Activated T-helper 17 cell treated with anti-CD3 and anti-CD28 coated beads, Interleukin-2, amount 50 U/mL, for 72 hours (primary cell): ENCODE results near the gene KCNQ1. TPM values are rescaled to one million over a fixed set of nuclear protein-coding genes. Genes with fewer than 3 reads are reported as not detected.

Experiments
- ATAC-seq: fragments of 150-1000 bp; cut with Tn5 transposase; replicated peaks from 2 replicates; pipeline ENCODE4 v1.10.0; 2021; ENCODE audit warnings: mild to moderate bottlenecking, moderate library complexity
- H3K27ac Mint-ChIP-seq: one replicate; pipeline ENCODE4 v1.8.0; 2022; ENCODE audit warnings: mixed read lengths
- H3K27me3 Mint-ChIP-seq: one replicate; pipeline ENCODE4 v1.8.0; 2022; ENCODE audit warnings: mixed read lengths
- H3K36me3 Mint-ChIP-seq: one replicate; pipeline ENCODE4 v1.8.0; 2022; ENCODE audit warnings: low read depth, mild to moderate bottlenecking, mixed read lengths
- H3K4me1 Mint-ChIP-seq: one replicate; pipeline ENCODE4 v1.8.0; 2022; ENCODE audit warnings: mixed read lengths
- H3K4me3 Mint-ChIP-seq: one replicate; pipeline ENCODE4 v1.8.0; 2022; ENCODE audit warnings: mild to moderate bottlenecking, mixed read lengths
- H3K9me3 Mint-ChIP-seq: one replicate; pipeline ENCODE4 v1.8.0; 2022; ENCODE audit warnings: mixed read lengths
- total RNA-seq, 2 donors: library from RNA; stranded (reverse); gene quantifications; one replicate each; pipeline ENCODE4 v1.2.3, GENCODE V29; 2022

KCNQ1 gene
- total RNA-seq, 2 donors from 2014 or later, result 7.0 to 9.7 TPM

GRCh38 chr11:2541881-2542361 is 97.1 kb downstream of the KCNQ1 start:
- no peaks in the 10 kb centered on the region for H3K27me3 Mint-ChIP-seq
- no peak for ATAC-seq
- H3K9me3 Mint-ChIP-seq, result no peaks in the 10 kb centered on the region
- peaks cover 4% of the 10 kb centered on the region for H3K4me1 Mint-ChIP-seq
- no peaks in the 10 kb centered on the region for H3K36me3 Mint-ChIP-seq
- no peak overlapping the region for H3K4me3 Mint-ChIP-seq
- H3K27ac Mint-ChIP-seq, result no peak overlapping the region

GRCh38 chr11:2542406-2542805 is 97.6 kb downstream of the KCNQ1 start:
- ATAC-seq, result no peak
- H3K9me3 Mint-ChIP-seq, result no peaks in the 10 kb centered on the region
- H3K27me3 Mint-ChIP-seq, result no peaks in the 10 kb centered on the region
- no peak overlapping the region for H3K4me3 Mint-ChIP-seq
- peaks cover 4% of the 10 kb centered on the region for H3K4me1 Mint-ChIP-seq
- H3K36me3 Mint-ChIP-seq, result no peaks in the 10 kb centered on the region
- H3K27ac Mint-ChIP-seq, result no peak overlapping the region

- H3K9me3 Mint-ChIP-seq, result no peaks in the 10 kb centered on the region
- no peaks in the 10 kb centered on the region for H3K27me3 Mint-ChIP-seq
- no peaks in the 10 kb centered on the region for H3K36me3 Mint-ChIP-seq
- no peak for ATAC-seq
- H3K27ac Mint-ChIP-seq, result no peak overlapping the region
- H3K4me3 Mint-ChIP-seq, result no peak overlapping the region
- H3K4me1 Mint-ChIP-seq, result peaks cover 7% of the 10 kb centered on the region
These were observed 103.0 kb downstream of the KCNQ1 start for GRCh38 chr11:2547806-2548205.

DNA sequence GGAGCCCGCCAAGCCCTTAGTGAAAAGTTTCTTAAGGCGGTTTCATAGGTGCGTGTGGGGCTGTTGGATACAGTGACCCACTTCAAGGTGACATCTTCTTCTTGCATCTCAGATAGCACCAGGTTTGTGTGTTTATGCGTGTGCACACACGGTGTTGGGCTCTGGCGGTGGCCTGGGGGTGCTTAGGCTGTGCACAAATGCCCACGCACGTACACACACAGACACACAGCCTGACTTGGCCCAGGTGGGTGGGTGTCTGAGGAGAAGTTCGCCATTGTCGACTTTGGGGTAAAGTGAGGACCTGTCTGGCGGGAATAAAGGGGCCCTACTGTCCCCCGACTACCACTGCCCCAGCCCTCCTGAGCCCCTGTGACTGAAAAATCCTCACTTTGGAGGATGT is 103.8 kb downstream of the KCNQ1 start:
- H3K36me3 Mint-ChIP-seq, result no peaks in the 10 kb centered on the region
- no peak overlapping the region for H3K27ac Mint-ChIP-seq
- H3K27me3 Mint-ChIP-seq, result no peaks in the 10 kb centered on the region
- H3K4me1 Mint-ChIP-seq, result peaks cover 8% of the 10 kb centered on the region
- no peak for ATAC-seq
- no peaks in the 10 kb centered on the region for H3K9me3 Mint-ChIP-seq
- no peak overlapping the region for H3K4me3 Mint-ChIP-seq

GRCh38 chr11:2549080-2549479 is 104.3 kb downstream of the KCNQ1 start:
- Mint-ChIP-seq H3K4me1 (peaks cover 8% of the 10 kb centered on the region), H3K27ac (no peak overlapping the region), H3K27me3 (no peaks in the 10 kb centered on the region), H3K4me3 (no peak overlapping the region), H3K9me3 (no peaks in the 10 kb centered on the region), H3K36me3 (no peaks in the 10 kb centered on the region)
- no peak for ATAC-seq

GRCh38 chr11:2549491-2549875 is 104.7 kb downstream of the KCNQ1 start:
- Mint-ChIP-seq H3K9me3 (no peaks in the 10 kb centered on the region), H3K27me3 (no peaks in the 10 kb centered on the region), H3K27ac (no peak overlapping the region), H3K4me3 (no peak overlapping the region), H3K4me1 (peaks cover 8% of the 10 kb centered on the region), H3K36me3 (no peaks in the 10 kb centered on the region)
- no peak for ATAC-seq

DNA sequence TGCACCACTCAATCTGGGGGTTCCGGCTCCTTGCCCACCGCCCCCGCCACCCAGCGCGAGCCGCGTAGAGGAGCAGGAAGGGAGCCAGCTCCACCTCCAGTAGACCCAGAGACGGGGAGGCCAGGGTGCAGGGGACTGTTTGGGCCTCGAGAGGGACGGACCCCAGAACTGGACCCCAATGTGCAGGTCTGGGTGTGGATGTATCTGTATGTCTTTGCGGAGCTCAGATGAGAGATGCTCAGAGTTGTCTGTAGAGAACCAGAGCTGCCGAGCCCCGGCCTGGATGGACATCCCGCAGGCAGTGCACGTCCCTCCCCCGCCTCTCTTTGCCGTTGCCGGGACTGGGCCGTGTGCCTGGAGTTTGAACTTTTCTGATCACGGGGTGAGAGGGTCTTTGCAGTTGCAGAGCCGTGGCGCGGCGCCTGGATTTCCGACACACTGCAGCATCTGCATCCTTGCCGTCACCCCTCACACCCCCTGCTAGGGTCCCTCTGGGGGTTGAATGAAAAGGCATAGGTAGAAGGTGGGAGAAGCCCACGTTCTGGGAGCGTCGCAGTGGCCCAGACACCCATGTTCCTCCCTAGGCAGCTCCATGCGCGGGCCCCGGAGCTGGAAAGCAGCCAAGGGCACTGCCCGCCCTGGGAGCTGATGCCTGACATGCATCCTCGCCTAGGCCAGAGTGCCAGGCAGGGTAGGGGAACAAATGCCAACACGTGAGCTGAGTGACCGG is 105.2 kb downstream of the KCNQ1 start:
- Mint-ChIP-seq H3K27me3 (no peaks in the 10 kb centered on the region), H3K27ac (no peak overlapping the region), H3K4me1 (peaks cover 5% of the 10 kb centered on the region), H3K36me3 (no peaks in the 10 kb centered on the region), H3K9me3 (no peaks in the 10 kb centered on the region), H3K4me3 (no peak overlapping the region)
- ATAC-seq, result no peak

GRCh38 chr11:2550606-2550970 is 105.8 kb downstream of the KCNQ1 start:
- Mint-ChIP-seq H3K27me3 (no peaks in the 10 kb centered on the region), H3K27ac (no peak overlapping the region), H3K4me1 (peaks cover 4% of the 10 kb centered on the region), H3K4me3 (no peak overlapping the region), H3K9me3 (no peaks in the 10 kb centered on the region), H3K36me3 (no peaks in the 10 kb centered on the region)
- no peak for ATAC-seq

- Mint-ChIP-seq H3K4me1 (peaks cover 4% of the 10 kb centered on the region), H3K4me3 (no peak overlapping the region), H3K36me3 (no peaks in the 10 kb centered on the region), H3K27me3 (no peaks in the 10 kb centered on the region), H3K27ac (no peak overlapping the region), H3K9me3 (no peaks in the 10 kb centered on the region)
- ATAC-seq, result no peak
These were observed 106.3 kb downstream of the KCNQ1 start for GRCh38 chr11:2551131-2551530.

DNA sequence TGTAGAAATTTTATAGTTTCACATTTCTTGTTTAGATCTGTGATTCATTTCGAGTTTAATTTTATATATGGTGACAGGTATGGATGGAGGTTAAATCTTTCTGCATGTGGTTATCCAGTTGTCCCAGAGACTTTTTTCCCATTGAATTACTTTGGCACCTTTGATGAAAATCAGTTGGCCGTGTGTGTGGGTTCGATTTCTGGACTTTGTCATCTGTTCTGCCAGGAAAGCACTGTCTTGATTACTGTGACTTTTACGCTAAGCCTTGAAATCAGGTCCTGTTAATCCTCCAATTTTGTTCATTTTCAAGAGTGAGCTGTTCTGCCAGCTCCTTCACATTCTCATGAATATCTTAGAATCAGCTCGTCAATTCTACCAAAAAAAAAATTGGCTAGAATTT is 107.4 kb downstream of the KCNQ1 start:
- ATAC-seq, result no peak
- H3K27me3 Mint-ChIP-seq, result no peaks in the 10 kb centered on the region
- H3K4me3 Mint-ChIP-seq, result no peak overlapping the region
- peaks cover 4% of the 10 kb centered on the region for H3K4me1 Mint-ChIP-seq
- H3K27ac Mint-ChIP-seq, result no peak overlapping the region
- H3K9me3 Mint-ChIP-seq, result no peaks in the 10 kb centered on the region
- no peaks in the 10 kb centered on the region for H3K36me3 Mint-ChIP-seq

GRCh38 chr11:2553198-2553597 is 108.4 kb downstream of the KCNQ1 start:
- no peaks in the 10 kb centered on the region for H3K9me3 Mint-ChIP-seq
- no peaks in the 10 kb centered on the region for H3K36me3 Mint-ChIP-seq
- H3K27me3 Mint-ChIP-seq, result no peaks in the 10 kb centered on the region
- no peak for ATAC-seq
- no peak overlapping the region for H3K4me3 Mint-ChIP-seq
- H3K27ac Mint-ChIP-seq, result no peak overlapping the region
- H3K4me1 Mint-ChIP-seq, result peaks cover 4% of the 10 kb centered on the region

DNA sequence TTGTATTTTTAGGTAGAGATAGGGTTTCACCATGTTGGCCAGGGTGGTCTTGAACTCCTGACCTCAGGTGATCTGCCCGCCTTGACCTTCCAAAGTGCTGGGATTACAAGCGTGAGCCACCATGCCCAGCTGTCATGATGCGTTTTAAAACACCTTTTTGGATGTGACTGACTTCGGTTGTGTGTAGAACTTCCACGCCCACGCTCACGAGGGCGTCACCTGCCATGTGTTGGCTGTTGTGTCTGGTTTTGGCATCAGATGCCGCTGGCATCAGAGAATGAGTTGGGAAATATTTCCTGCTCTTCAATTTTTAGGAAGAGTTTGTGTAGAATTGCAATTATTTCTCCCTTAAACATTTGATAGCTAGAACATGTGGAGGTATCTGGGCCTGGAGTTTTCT is 109.1 kb downstream of the KCNQ1 start:
- no peaks in the 10 kb centered on the region for H3K36me3 Mint-ChIP-seq
- no peaks in the 10 kb centered on the region for H3K9me3 Mint-ChIP-seq
- peaks cover 4% of the 10 kb centered on the region for H3K4me1 Mint-ChIP-seq
- no peaks in the 10 kb centered on the region for H3K27me3 Mint-ChIP-seq
- H3K27ac Mint-ChIP-seq, result no peak overlapping the region
- no peak for ATAC-seq
- H3K4me3 Mint-ChIP-seq, result no peak overlapping the region

- Mint-ChIP-seq H3K4me1 (peaks cover 4% of the 10 kb centered on the region), H3K27me3 (no peaks in the 10 kb centered on the region), H3K27ac (no peak overlapping the region), H3K9me3 (no peaks in the 10 kb centered on the region), H3K4me3 (no peak overlapping the region), H3K36me3 (no peaks in the 10 kb centered on the region)
- ATAC-seq, result no peak
These were observed 109.8 kb downstream of the KCNQ1 start for GRCh38 chr11:2554338-2555207.

- peaks cover 4% of the 10 kb centered on the region for H3K4me1 Mint-ChIP-seq
- no peaks in the 10 kb centered on the region for H3K9me3 Mint-ChIP-seq
- no peaks in the 10 kb centered on the region for H3K27me3 Mint-ChIP-seq
- no peak for ATAC-seq
- H3K27ac Mint-ChIP-seq, result no peak overlapping the region
- H3K36me3 Mint-ChIP-seq, result no peaks in the 10 kb centered on the region
- no peak overlapping the region for H3K4me3 Mint-ChIP-seq
These were observed 110.5 kb downstream of the KCNQ1 start for GRCh38 chr11:2555336-2555735.

- H3K4me3 Mint-ChIP-seq, result no peak overlapping the region
- H3K27me3 Mint-ChIP-seq, result no peaks in the 10 kb centered on the region
- peaks cover 4% of the 10 kb centered on the region for H3K4me1 Mint-ChIP-seq
- H3K27ac Mint-ChIP-seq, result no peak overlapping the region
- no peaks in the 10 kb centered on the region for H3K36me3 Mint-ChIP-seq
- no peak for ATAC-seq
- H3K9me3 Mint-ChIP-seq, result no peaks in the 10 kb centered on the region
These were observed 111.1 kb downstream of the KCNQ1 start for GRCh38 chr11:2555891-2556290.
